IPS DF 19.7 (cell line): ENCODE data around the gene CLDN19.
"Not testable (repeated sequence)": the region's sequence is repeated elsewhere in the genome, so short reads cannot be mapped to it uniquely, and the experiment has no call there.

ENCODE experiments used
- DNase-seq: peaks from one replicate; pipeline ENCODE4 v3.0.0-alpha.2; 2013; ENCODE audit warnings: low read depth, low spot score

CLDN19 gene

GRCh38 chr1:42738678-42739226 lies 1.3 kb downstream of the CLDN19 start:
- no peak for DNase-seq

GRCh38 chr1:42737986-42738677 lies 1.9 kb downstream of the CLDN19 start:
- no peak for DNase-seq

DNA sequence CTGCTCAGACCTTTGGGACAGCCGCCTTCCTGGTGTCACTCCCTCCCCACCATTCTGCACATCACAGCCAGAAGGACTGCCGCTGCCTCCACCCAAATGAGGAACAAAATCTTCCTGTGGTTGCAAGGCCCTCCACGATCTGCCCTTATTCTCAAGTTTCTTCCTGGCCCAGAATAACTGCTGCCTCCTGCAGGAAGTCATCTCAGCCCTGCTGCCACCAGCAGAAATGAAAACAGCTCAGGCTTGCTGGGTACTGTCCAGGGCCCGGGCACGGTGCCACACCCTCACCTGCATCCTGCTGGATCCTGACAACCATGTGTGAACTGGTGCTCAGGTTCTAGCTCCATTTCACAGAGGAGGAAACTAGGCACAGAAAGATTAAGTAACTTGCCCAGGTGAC lies 2.8 kb downstream of the CLDN19 start:
- no peak for DNase-seq

DNA sequence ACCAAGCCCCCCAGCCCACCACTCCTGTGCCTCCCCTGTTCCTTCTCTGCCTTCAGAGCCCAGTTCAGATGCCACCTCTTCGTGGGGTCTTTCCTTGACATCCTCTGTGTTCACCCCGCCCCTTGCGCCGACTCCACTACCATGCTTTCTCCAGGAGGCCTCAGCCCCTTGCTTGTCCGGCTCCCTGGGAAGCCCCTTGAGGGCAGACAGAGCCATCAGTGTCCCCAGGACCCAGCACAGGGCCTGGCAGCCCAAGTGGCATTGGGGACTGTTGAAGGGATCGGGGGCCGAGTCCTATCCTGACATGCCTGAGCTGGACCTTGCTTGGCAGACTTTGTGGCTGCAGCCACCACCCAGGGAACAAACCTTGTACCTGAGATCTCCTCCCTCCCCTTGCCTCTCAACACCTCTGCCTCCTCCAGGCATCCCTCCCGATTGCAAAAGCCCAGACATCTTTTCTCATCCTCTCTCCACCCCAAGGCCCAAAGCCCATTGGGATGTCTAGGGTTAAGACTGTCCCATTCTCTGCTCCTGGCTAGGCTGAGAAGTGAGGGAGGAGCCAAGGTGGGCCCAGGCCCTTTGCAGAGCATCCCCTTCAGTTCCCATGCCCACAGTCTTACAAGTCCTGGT lies 3.4 kb downstream of the CLDN19 start:
- DNase-seq, result no peak

GRCh38 chr1:42736152-42736551 lies 3.9 kb downstream of the CLDN19 start:
- DNase-seq, result no peak

DNA sequence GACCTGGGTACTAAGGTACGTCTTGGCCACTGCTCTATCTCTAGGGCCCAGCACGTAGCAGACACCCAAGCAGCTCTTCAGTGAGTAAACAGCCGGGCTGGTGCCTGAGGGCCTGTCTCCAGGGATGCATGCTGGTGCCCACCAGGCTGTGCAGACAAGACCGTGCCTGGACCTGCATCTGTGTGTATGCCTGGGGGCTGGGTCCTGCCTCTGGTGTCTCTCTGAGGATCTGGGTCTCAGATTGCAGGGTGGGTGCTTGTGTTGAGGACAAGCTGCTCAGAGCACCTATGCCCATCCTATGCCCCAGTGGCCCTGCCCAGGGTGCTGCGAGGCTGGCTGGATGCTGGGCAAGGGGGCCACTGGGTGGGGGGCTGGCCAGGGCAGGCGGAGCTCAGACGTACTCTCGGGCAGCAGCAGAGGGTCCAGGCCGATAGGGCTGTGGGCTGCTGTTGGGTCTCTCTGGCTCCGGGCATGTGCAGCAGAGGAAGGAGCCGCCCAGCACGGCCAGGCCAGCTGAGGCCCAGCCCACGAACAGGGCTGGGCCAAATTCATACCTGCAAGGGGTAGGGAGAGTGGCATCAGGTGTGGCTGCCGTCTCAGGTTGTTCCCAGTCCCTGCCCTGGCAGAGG lies 4.4 kb downstream of the CLDN19 start:
- no peak for DNase-seq

DNA sequence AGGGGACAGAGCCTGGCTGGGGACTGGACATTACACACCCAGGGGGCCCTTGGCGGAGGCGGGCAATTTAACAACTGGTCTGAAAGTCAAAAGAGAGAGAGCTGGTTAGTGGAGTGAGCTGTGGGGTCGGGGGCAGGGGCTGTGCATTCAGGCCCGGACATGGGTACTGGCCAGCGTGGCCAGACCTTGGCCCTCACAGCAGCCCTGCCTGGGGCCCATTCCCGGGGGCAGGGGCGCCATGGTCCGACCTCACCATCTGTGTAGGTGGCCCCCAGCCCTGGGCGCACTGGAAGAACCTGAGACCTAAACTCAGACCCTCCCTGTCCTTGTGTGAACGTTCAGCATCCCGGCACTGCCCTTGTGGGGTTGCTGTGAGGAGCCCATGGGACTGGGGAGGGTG lies 5.0 kb downstream of the CLDN19 start:
- DNase-seq, result no peak

GRCh38 chr1:42734201-42735035 lies 5.6 kb downstream of the CLDN19 start:
- no peak for DNase-seq

- DNase-seq, result no peak
Measured at GRCh38 chr1:42733415-42734200, 6.4 kb downstream of the CLDN19 start.

- no peak for DNase-seq
Measured at GRCh38 chr1:42732126-42732680, 7.8 kb downstream of the CLDN19 start.

GRCh38 chr1:42731585-42731984 lies 8.5 kb downstream of the CLDN19 start:
- no peak for DNase-seq

GRCh38 chr1:42730988-42731387 lies 9.0 kb downstream of the CLDN19 start:
- DNase-seq, result no peak

DNA sequence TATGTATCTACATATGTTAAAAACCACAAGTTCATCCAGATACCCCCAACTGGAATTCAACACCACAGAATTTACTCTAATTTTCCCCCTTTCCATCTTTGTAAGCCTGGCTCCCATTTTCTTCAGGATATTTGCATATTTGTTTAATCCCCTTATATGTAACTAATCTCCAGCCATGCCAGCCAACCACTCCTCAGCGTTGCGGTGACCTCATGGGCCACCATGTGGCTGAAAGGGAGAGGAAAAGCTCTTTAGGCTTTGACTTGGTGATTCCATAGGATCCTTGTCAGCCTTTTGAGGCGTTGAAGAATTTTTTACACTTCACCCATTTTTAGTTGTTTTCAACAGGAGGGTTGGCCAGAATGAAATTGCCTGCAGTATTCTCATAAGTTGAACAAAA lies 10.0 kb downstream of the CLDN19 start:
- DNase-seq, result no peak

DNA sequence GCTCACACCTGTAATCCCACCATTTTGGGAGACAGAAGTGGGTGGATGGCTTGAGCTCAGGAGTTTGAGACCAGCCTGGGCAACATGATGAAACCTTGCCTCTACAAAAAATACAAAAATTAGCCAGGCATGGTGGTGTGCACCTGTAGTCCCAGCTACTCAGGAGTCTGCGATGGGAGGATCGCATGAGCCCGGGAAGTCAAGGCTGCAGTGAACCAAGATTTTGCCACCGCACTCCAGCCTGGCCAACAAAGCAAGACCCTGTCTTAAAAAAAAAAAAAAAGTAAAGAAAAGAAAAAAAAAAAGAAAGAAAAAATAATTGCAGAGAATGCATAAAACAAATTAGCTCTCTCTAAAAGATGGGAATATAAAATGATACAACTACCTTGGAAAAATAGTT lies 14.2 kb downstream of the CLDN19 start:
- DNase-seq, result not testable (repeated sequence)

DNA sequence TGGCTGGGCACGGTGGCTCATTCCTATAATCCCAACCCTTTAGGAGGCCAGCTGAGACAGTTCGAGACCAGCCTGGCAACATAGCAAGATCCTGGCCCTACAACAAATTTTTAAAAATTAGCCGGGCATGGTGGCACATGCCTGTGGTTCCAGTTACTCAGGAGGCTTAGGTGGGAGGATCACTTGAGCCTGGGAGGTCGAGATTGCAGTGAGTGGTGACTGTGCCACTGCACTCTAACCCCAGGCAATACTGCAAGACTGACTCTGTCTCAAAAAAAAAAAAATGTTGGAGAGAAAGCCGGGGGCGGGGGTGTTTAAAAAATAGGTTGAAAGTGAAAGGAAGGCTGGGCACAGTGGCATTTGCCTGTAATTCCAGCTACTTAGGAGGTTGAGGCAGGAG lies 16.5 kb downstream of the CLDN19 start:
- no peak for DNase-seq

DNA sequence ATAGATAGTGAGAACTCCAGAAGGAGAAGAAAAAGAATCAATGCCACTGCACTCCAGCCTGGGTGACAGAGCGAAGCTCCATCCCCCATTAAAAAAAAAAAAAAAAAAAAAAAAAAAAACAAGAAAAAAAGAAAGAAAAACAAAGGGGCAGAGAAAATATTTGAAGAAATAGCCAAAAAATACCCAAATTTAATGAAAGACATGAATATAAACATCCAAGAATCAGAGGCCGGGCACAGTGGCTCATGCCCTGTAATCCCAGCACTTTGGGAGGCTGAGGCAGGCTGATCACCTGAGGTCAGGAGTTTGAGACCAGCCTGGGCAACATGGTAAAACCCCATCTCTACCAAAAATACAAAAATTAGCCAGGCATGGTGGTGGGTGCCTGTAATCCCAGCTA lies 17.6 kb downstream of the CLDN19 start:
- DNase-seq, result not testable (repeated sequence)

GRCh38 chr1:42721926-42722325 lies 18.1 kb downstream of the CLDN19 start:
- DNase-seq, result no peak

DNA sequence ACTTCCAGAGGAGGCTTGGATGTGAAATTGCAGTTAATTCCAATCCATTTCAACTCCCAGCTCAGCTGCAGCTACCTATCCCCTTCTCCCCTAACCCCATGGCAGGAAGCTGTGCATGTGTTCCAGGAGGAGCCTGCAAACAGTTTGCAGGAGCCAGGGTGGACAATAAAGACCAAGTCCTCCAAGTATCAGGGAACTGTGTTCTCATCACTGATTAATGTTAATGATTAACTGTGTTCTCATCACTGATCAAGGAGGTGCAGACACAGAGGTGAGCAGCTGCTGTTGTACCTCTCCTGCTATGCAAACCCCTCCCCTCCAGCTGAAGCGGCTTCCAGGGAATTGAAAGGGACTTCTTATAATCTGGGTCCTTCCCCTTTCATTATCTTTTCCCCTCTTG lies 19.2 kb downstream of the CLDN19 start:
- DNase-seq, result no peak

- DNase-seq, result not testable (repeated sequence)
Measured at GRCh38 chr1:42714441-42714840, 25.6 kb downstream of the CLDN19 start.

DNA sequence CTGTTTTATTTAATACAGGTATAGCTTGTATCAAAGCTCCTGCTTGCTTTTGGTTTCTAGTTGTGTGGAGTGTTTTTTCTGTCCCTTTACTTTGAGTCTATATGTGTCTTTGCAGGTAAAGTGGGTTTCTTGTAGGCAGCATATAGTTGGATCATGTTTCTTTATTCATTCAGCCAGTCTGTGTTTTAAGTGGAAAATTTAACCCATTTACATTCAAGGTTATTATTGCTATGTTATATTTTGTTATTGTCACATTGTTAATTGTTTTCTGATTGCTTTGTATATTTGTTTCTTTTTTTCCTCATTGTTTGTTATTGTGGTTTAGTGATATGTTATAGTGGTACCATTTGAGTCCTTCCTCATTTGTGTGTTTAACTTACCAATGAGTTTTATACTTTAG lies 26.7 kb downstream of the CLDN19 start:
- no peak for DNase-seq

GRCh38 chr1:42712808-42713207 lies 27.2 kb downstream of the CLDN19 start:
- DNase-seq, result not testable (repeated sequence)
